A549 (cell line): ENCODE measurements around the gene MARK2. TPM values are rescaled to one million over a fixed set of nuclear protein-coding genes. Genes with fewer than 3 reads are reported as not detected.
A peak's percentile ranks its signal among the peaks of the same experiment; 100 is the strongest.

ENCODE experiments used
- ATAC-seq, 2 experiments: fragments of 200-7000 bp in 1 of 2; fragments of >200 bp in 1 of 2; cut with Nextera tagmentation in 1 of 2; cut with Tn5 transposase in 1 of 2; 3 replicates each; pipeline versions ENCODE4 v1.8.0 to v1.9.1; 2018 to 2020; ENCODE audit warnings: mild to moderate bottlenecking in 1 of 2, moderate library complexity in 1 of 2
- CTCF ChIA-PET: fragments of 300-600 bp; sonication (Branson Sonifier 250); formaldehyde crosslinking; extraction: SDS; loops from one replicate; lab custom pipeline; 2021; ENCODE audit warnings: antibody characterized with exemption, inconsistent platforms; lab: Yijun Ruan, JAX
- POLR2A ChIA-PET: fragments of 350-600 bp; formaldehyde crosslinking; extraction: SDS; loops from one replicate; lab custom pipeline; 2021; ENCODE audit warnings: antibody characterized with exemption, inconsistent platforms; lab: Yijun Ruan, JAX
- DNase-seq, 2 experiments: peaks; one replicate each; pipeline versions ENCODE4 v3.0.0 to v3.0.0-alpha.2; 2011 to 2016; ENCODE audit warnings: low read depth in 1 of 2, low spot score in 1 of 2
- FAIRE-seq: peaks from 2 replicates; lab custom pipeline; 2011; peaks lifted over from hg19 to GRCh38; lab: Jason Lieb, UNC
- H3K27ac ChIP-seq, 2 experiments: fragments of >200 bp; sonication (Bioruptor Twin); formaldehyde crosslinking; 3 replicates each; pipeline ENCODE4 v1.5.1; 2016 to 2017
- H3K4me1 ChIP-seq: fragments of >200 bp; sonication (Bioruptor Twin); formaldehyde crosslinking; 3 replicates; pipeline ENCODE4 v1.6.1; 2016
- H3K4me2 ChIP-seq: fragments of >200 bp; sonication (Bioruptor Twin); formaldehyde crosslinking; 3 replicates; pipeline ENCODE4 v1.6.1; 2016
- H3K4me3 ChIP-seq: fragments of >200 bp; sonication (Bioruptor Twin); formaldehyde crosslinking; 3 replicates; pipeline ENCODE4 v1.5.1; 2016
- H3K9me3 ChIP-seq: fragments of >200 bp; sonication (Bioruptor Twin); formaldehyde crosslinking; 3 replicates; pipeline ENCODE4 v1.6.1; 2016
- CBX2 ChIP-seq: fragments of 200-600 bp; sonication (generic); IDR thresholded peaks from 2 replicates; pipeline ENCODE4 v1.6.1; 2016; ENCODE audit warnings: low read depth, mild to moderate bottlenecking, borderline replicate concordance
- CBX8 ChIP-seq: fragments of 200-600 bp; sonication (generic); IDR thresholded peaks from 2 replicates; pipeline ENCODE4 v1.6.1; 2016
- CEBPB ChIP-seq, 2 experiments: fragments of >200 bp in 1 of 2; sonication (Bioruptor Twin) in 1 of 2; formaldehyde crosslinking in 1 of 2; IDR thresholded peaks; 2 replicates each; pipeline ENCODE4 v1.6.1; 2012 to 2016
- CHD4 ChIP-seq: fragments of 200-600 bp; sonication (generic); IDR thresholded peaks from 2 replicates; pipeline ENCODE4 v1.6.1; 2016; ENCODE audit warnings: antibody characterized with exemption, mild to moderate bottlenecking, borderline replicate concordance
- E2F6 ChIP-seq: IDR thresholded peaks from 2 replicates; pipeline ENCODE4 v1.6.1; 2012; ENCODE audit warnings: low read depth, borderline replicate concordance
- EP300 ChIP-seq, 2 experiments: fragments of >200 bp; sonication (Bioruptor Twin); formaldehyde crosslinking; IDR thresholded peaks; 2 replicates in 1 of 2; 3 replicates in 1 of 2; pipeline ENCODE4 v1.6.1; 2016 to 2017
- FOXS1 ChIP-seq: fragments of 250-450 bp; sonication (Bioruptor Pico); IDR thresholded peaks from 2 replicates; pipeline ENCODE4 v1.5.0; 2020; ENCODE audit warnings: mild to moderate bottlenecking, moderate library complexity
- JUN ChIP-seq, 2 experiments: fragments of >200 bp; sonication (Bioruptor Twin); formaldehyde crosslinking; IDR thresholded peaks; 2 replicates in 1 of 2; 3 replicates in 1 of 2; pipeline ENCODE4 v1.6.1; 2016 to 2017
- JUNB ChIP-seq: fragments of >200 bp; sonication (Bioruptor Twin); formaldehyde crosslinking; IDR thresholded peaks from 2 replicates; pipeline ENCODE4 v1.6.1; 2016
- KDM1A ChIP-seq: fragments of 200-600 bp; sonication (generic); IDR thresholded peaks from 2 replicates; pipeline ENCODE4 v1.6.1; 2016; ENCODE audit warnings: low read depth, mild to moderate bottlenecking
- MAX ChIP-seq: IDR thresholded peaks from 2 replicates; pipeline ENCODE4 v1.6.1; 2012
- PHF8 ChIP-seq: fragments of 200-600 bp; sonication (generic); IDR thresholded peaks from 2 replicates; pipeline ENCODE4 v1.6.1; 2016; ENCODE audit warnings: low read depth, mild to moderate bottlenecking, antibody characterized with exemption, moderate library complexity, borderline replicate concordance
- POLR2AphosphoS2 ChIP-seq: conservative IDR thresholded peaks from 2 replicates; pipeline ENCODE4 v1.6.1; 2012; ENCODE audit warnings: low read length, improper control_type of control experiment, inconsistent platforms
- ZFP36 ChIP-seq: fragments of 450-650 bp; IDR thresholded peaks from 2 replicates; pipeline ENCODE4 v1.6.1; 2014; ENCODE audit warnings: borderline replicate concordance; ENCODE audit not compliant: partially characterized antibody
- WGBS: methylation state at CpG from one replicate; pipeline ENCODE4 v1.1.6; 2017; ENCODE audit errors: missing lambda C conversion rate; 5-methylcytosine and 5-hydroxymethylcytosine counted together
- polyA plus RNA-seq, 4 experiments: library from polyadenylated mRNA; depleted of rRNA in 3 of 4; stranded (reverse); fragments of >200 nt; fragmentation: RNase III in 1 of 4; extraction: RNeasy Plus Mini Kit Qiagen cat#74134 plus additional on column Dnase treatment in 1 of 4; gene quantifications; 2 replicates in 3 of 4; 3 replicates in 1 of 4; pipeline ENCODE4 v1.2.3, GENCODE V29; 2011 to 2017
- TF ChIP-seq, protein P1 (sequence below): fragments of 200-600 bp; sonication (generic); IDR thresholded peaks from 2 replicates; pipeline ENCODE4 v1.6.1; 2016; ENCODE audit warnings: antibody characterized with exemption, mild to moderate bottlenecking, moderate library complexity

Gene MARK2
- polyA plus RNA-seq, 2 of the 4 experiments (the other 2 are of a cell fraction) = 20.2 to 28.4 TPM

GRCh38 chr11:63813563-63814382, 25.1 kb upstream of the MARK2 start:
- H3K27ac ChIP-seq = peak overlapping the region; percentile 96 to 97
- FAIRE-seq (no peak), ATAC-seq (peak; percentile 74 to 76; a peak in 5 of 6 replicates), DNase-seq (peak; percentile 38 to 39)
- H3K4me2 ChIP-seq = peak overlapping the region; percentile 97
- 5% methylated on average over 41 of the region's 74 CpGs for WGBS
- ChIA-PET CTCF (interaction anchor here (1.2 to 7.0 kb wide), 3 partner anchors 23 to 48 kb away, joined by 3 to 32 read pairs (median 7); partner anchors contain the start of gene ZFTA), POLR2A (interaction anchor here (0.6 kb wide), 1 partner anchor 16 kb away, joined by 3 read pairs; no protein-coding TSS in a partner anchor)
- H3K4me3 ChIP-seq = peak overlapping the region; percentile 94
- TF ChIP-seq, protein P1, sequence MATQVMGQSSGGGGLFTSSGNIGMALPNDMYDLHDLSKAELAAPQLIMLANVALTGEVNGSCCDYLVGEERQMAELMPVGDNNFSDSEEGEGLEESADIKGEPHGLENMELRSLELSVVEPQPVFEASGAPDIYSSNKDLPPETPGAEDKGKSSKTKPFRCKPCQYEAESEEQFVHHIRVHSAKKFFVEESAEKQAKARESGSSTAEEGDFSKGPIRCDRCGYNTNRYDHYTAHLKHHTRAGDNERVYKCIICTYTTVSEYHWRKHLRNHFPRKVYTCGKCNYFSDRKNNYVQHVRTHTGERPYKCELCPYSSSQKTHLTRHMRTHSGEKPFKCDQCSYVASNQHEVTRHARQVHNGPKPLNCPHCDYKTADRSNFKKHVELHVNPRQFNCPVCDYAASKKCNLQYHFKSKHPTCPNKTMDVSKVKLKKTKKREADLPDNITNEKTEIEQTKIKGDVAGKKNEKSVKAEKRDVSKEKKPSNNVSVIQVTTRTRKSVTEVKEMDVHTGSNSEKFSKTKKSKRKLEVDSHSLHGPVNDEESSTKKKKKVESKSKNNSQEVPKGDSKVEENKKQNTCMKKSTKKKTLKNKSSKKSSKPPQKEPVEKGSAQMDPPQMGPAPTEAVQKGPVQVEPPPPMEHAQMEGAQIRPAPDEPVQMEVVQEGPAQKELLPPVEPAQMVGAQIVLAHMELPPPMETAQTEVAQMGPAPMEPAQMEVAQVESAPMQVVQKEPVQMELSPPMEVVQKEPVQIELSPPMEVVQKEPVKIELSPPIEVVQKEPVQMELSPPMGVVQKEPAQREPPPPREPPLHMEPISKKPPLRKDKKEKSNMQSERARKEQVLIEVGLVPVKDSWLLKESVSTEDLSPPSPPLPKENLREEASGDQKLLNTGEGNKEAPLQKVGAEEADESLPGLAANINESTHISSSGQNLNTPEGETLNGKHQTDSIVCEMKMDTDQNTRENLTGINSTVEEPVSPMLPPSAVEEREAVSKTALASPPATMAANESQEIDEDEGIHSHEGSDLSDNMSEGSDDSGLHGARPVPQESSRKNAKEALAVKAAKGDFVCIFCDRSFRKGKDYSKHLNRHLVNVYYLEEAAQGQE = no peak
- TF ChIP-seq ZFP36 (no peak), POLR2AphosphoS2 (no peak), FOXS1 (no peak), MAX (no peak; the same call in 1 of the 2 replicates), E2F6 (0 out of 2 replicates have a peak, but pooled peaks have one; percentile 44), PHF8 (peak; percentile 58)
- peaks cover 17% of the 10 kb centered on the region for H3K4me1 ChIP-seq
- H3K9me3 ChIP-seq = no peaks in the 10 kb centered on the region

DNA sequence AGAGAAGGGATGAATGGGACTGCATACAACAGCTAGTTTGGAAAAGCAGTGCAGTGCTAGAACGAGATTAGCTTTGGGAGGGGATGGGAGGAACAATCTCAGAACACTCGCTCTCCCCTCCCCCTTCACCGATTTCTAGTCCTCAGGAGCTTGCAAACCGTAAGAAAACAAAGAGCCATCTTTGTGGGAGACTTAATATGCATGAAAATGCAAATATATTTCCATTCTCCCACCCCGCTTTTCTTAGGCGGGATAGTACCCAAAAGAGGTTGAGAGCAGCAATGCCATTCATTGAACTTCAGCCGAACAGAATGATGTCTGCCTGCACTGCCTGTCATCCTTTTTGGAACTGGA, 24.6 kb upstream of the MARK2 start:
- TF ChIP-seq KDM1A = no peak
- TF ChIP-seq CBX8 = no peak
- Histone ChIP-seq H3K4me3 (peak overlapping the region; percentile 94), H3K4me2 (peak overlapping the region; percentile 97), H3K27ac (peak overlapping the region; percentile 96 to 97), H3K4me1 (peaks cover 17% of the 10 kb centered on the region), H3K9me3 (no peaks in the 10 kb centered on the region)
- peak in 1 of 2 experiments; percentile 14; a peak in 2 of 6 replicates for ATAC-seq
- POLR2A ChIA-PET = interaction anchor here (0.6 kb wide), 1 partner anchor 16 kb away, joined by 3 read pairs; no protein-coding TSS in a partner anchor
- no peak for DNase-seq
- CTCF ChIA-PET = interaction anchor here (1.2 to 7.0 kb wide), 3 partner anchors 23 to 48 kb away, joined by 3 to 32 read pairs (median 7); partner anchors contain the start of gene ZFTA
- WGBS = 26% methylated on average over 7 of the region's 7 CpGs
- FAIRE-seq = no peak

GRCh38 chr11:63816166-63816565, 22.7 kb upstream of the MARK2 start:
- H3K9me3 ChIP-seq = no peaks in the 10 kb centered on the region
- TF ChIP-seq CEBPB (IDR thresholded peaks at IDR 0.05) (no peak), EP300 (IDR thresholded peaks at IDR 0.05) (no peak), JUNB (no peak), CBX2 (no peak), KDM1A (no peak), JUN (IDR thresholded peaks at IDR 0.05) (no peak), CHD4 (no peak), CBX8 (no peak)
- no peak for ATAC-seq
- no peak for DNase-seq
- ChIA-PET POLR2A (no interaction called here), CTCF (interaction anchor here (1.3 to 15.4 kb wide), 5 partner anchors 10 to 129 kb away, joined by 3 to 129 read pairs (median 5); partner anchors contain the start of genes MARK2 and ZFTA)
- 96% methylated on average over 6 of the region's 6 CpGs for WGBS
- no peak for FAIRE-seq
- no peak overlapping the region for H3K4me3 ChIP-seq
- H3K4me2 ChIP-seq = no peak overlapping the region
- peaks cover 17% of the 10 kb centered on the region for H3K4me1 ChIP-seq
- no peak overlapping the region for H3K27ac ChIP-seq
